ENCODE data around the gene CASK.
A peak's percentile ranks its signal among the peaks of the same experiment; 100 is the strongest.

The CASK gene

GRCh38 chrX:41705042-41705441 is 218.3 kb downstream of the CASK start:
- Histone ChIP-seq H3K4me2 (ENCODE audit: insufficient read depth, low read length) (no peak overlapping the region), H3K79me2 (ENCODE audit: insufficient read depth, low read length) (no peaks in the 10 kb centered on the region), H2AFZ (ENCODE audit: low read depth, low read length) (no peak overlapping the region), H4K20me1 (ENCODE audit: insufficient read depth, low read length) (no peaks in the 10 kb centered on the region), H3K27ac (ENCODE audit: low read length) (no peak overlapping the region), H3K9ac (ENCODE audit: low read depth, low read length) (no peak overlapping the region), H3K4me3 (ENCODE audit: low read depth in 1 of 2, low read length in 2 of 2) (no peak overlapping the region), H3K36me3 (ENCODE audit: insufficient read depth, low read length) (peaks cover 3% of the 10 kb centered on the region; the same call in 1 of the 2 replicates), H3K9me3 (ENCODE audit: insufficient read depth, low read length, severe bottlenecking) (no peaks in the 10 kb centered on the region), H3K27me3 (ENCODE audit: insufficient read depth, low read length, poor library complexity) (no peaks in the 10 kb centered on the region), H3K4me1 (ENCODE audit: insufficient read depth, low read length) (peaks cover 21% of the 10 kb centered on the region)
- ATAC-seq (ENCODE audit: insufficient read depth, low read depth) (no peak), DNase-seq (no peak)
- TF ChIP-seq, protein P1, sequence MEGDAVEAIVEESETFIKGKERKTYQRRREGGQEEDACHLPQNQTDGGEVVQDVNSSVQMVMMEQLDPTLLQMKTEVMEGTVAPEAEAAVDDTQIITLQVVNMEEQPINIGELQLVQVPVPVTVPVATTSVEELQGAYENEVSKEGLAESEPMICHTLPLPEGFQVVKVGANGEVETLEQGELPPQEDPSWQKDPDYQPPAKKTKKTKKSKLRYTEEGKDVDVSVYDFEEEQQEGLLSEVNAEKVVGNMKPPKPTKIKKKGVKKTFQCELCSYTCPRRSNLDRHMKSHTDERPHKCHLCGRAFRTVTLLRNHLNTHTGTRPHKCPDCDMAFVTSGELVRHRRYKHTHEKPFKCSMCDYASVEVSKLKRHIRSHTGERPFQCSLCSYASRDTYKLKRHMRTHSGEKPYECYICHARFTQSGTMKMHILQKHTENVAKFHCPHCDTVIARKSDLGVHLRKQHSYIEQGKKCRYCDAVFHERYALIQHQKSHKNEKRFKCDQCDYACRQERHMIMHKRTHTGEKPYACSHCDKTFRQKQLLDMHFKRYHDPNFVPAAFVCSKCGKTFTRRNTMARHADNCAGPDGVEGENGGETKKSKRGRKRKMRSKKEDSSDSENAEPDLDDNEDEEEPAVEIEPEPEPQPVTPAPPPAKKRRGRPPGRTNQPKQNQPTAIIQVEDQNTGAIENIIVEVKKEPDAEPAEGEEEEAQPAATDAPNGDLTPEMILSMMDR (IDR thresholded peaks at IDR 0.05; ENCODE audit: borderline replicate concordance, extremely low read depth, low read length, poor library complexity, severe bottlenecking) = no peak
- no peak for TF ChIP-seq EZH2 (IDR thresholded peaks at IDR 0.05; ENCODE audit: borderline replicate concordance, low read depth, low read length, severe bottlenecking)

GRCh38 chrX:41703574-41704029 is 219.8 kb downstream of the CASK start:
- ATAC-seq (ENCODE audit: insufficient read depth, low read depth) (no peak), DNase-seq (no peak)
- Histone ChIP-seq H3K27ac (ENCODE audit: low read length) (no peak overlapping the region), H3K27me3 (ENCODE audit: insufficient read depth, low read length, poor library complexity) (no peaks in the 10 kb centered on the region), H3K9me3 (ENCODE audit: insufficient read depth, low read length, severe bottlenecking) (no peaks in the 10 kb centered on the region), H3K79me2 (ENCODE audit: insufficient read depth, low read length) (no peaks in the 10 kb centered on the region), H2AFZ (ENCODE audit: low read depth, low read length) (no peak overlapping the region), H3K4me1 (ENCODE audit: insufficient read depth, low read length) (peaks cover 21% of the 10 kb centered on the region), H4K20me1 (ENCODE audit: insufficient read depth, low read length) (no peaks in the 10 kb centered on the region), H3K36me3 (ENCODE audit: insufficient read depth, low read length) (peaks cover 3% of the 10 kb centered on the region; the same call in 1 of the 2 replicates), H3K4me2 (ENCODE audit: insufficient read depth, low read length) (no peak overlapping the region), H3K9ac (ENCODE audit: low read depth, low read length) (no peak overlapping the region), H3K4me3 (ENCODE audit: low read depth in 1 of 2, low read length in 2 of 2) (no peak overlapping the region)
- TF ChIP-seq EZH2 (IDR thresholded peaks at IDR 0.05; ENCODE audit: borderline replicate concordance, low read depth, low read length, severe bottlenecking) = no peak
- TF ChIP-seq, protein P1 (IDR thresholded peaks at IDR 0.05; ENCODE audit: borderline replicate concordance, extremely low read depth, low read length, poor library complexity, severe bottlenecking) = no peak

DNA sequence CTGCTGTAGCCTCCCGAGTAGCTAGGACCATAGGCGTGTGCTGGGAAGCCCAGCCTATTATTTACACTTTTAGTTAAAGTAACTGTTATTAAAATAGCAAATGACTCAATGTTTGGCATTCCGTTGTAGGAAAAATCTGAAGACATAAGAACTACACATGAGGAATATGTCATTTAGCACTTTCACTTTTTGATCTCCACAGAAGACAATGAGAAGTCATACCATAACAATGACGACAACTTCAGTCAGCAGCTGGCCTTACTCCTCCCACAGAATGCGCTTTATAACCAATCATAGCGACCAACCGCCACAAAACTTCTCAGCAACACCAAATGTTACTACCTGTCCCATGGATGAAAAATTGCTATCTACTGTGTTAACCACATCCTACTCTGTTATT is 227.9 kb downstream of the CASK start:
- peak; percentile 44; the same call in 1 of the 3 replicates for ATAC-seq (ENCODE audit: insufficient read depth, low read depth)
- no peak overlapping the region for H2AFZ ChIP-seq (ENCODE audit: low read depth, low read length)
- no peak for DNase-seq
- no peak overlapping the region for H3K9ac ChIP-seq (ENCODE audit: low read depth, low read length)
- peaks cover 5% of the 10 kb centered on the region; the same call in 1 of the 2 replicates for H3K36me3 ChIP-seq (ENCODE audit: insufficient read depth, low read length)
- no peaks in the 10 kb centered on the region for H3K4me1 ChIP-seq (ENCODE audit: insufficient read depth, low read length)
- H3K4me2 ChIP-seq (ENCODE audit: insufficient read depth, low read length) = no peak overlapping the region
- H3K27ac ChIP-seq (ENCODE audit: low read length) = no peak overlapping the region
- H3K79me2 ChIP-seq (ENCODE audit: insufficient read depth, low read length) = no peaks in the 10 kb centered on the region
- H3K4me3 ChIP-seq (ENCODE audit: low read depth in 1 of 2, low read length in 2 of 2) = no peak overlapping the region
- H3K27me3 ChIP-seq (ENCODE audit: insufficient read depth, low read length, poor library complexity) = no peaks in the 10 kb centered on the region
- no peaks in the 10 kb centered on the region for H4K20me1 ChIP-seq (ENCODE audit: insufficient read depth, low read length)
- no peak for TF ChIP-seq EZH2 (IDR thresholded peaks at IDR 0.05; ENCODE audit: borderline replicate concordance, low read depth, low read length, severe bottlenecking)
- TF ChIP-seq, protein P1 (IDR thresholded peaks at IDR 0.05; ENCODE audit: borderline replicate concordance, extremely low read depth, low read length, poor library complexity, severe bottlenecking) = no peak
- no peaks in the 10 kb centered on the region for H3K9me3 ChIP-seq (ENCODE audit: insufficient read depth, low read length, severe bottlenecking)

Measured in DND-41 (cell line).